Tibial nerve (tissue), 4 donors: ENCODE results near the gene CNTN2. TPM values are rescaled to one million over a fixed set of nuclear protein-coding genes. Genes with fewer than 3 reads are reported as not detected.

Experiments
- DNase-seq, 2 donors: peaks; one replicate each; pipeline ENCODE4 v3.0.0-alpha.2; 2019; ENCODE audit warnings: low spot score in 2 of 2
- H3K27ac ChIP-seq, 4 donors: fragments of 200-600 bp; sonication (generic) in 3 of 4; one replicate each; pipeline ENCODE4 v1.5.1; 2017 to 2019; ENCODE audit warnings: mild to moderate bottlenecking in 1 of 4
- H3K27me3 ChIP-seq, 2 donors: fragments of 200-600 bp; sonication (generic) in 1 of 2; one replicate each; pipeline versions ENCODE4 v1.5.1 to v1.6.0; 2017 to 2019
- H3K36me3 ChIP-seq, 3 donors: fragments of 200-600 bp; sonication (generic); one replicate each; pipeline ENCODE4 v1.5.1; 2018 to 2019
- H3K4me1 ChIP-seq, 4 donors: fragments of 200-600 bp; sonication (generic) in 3 of 4; one replicate each; pipeline ENCODE4 v1.5.1; 2017 to 2019
- H3K4me3 ChIP-seq, 4 donors: fragments of 200-600 bp; sonication (generic) in 3 of 4; one replicate each; pipeline ENCODE4 v1.5.1; 2017 to 2019; ENCODE audit warnings: mild to moderate bottlenecking in 1 of 4, moderate library complexity in 1 of 4
- H3K9me3 ChIP-seq, 4 donors: fragments of 200-600 bp; sonication (generic) in 3 of 4; one replicate each; pipeline ENCODE4 v1.5.1; 2017 to 2019
- EP300 ChIP-seq, 2 donors: sonication (generic); formaldehyde crosslinking; IDR thresholded peaks; one replicate each; pipeline ENCODE4 v1.6.1; 2017; ENCODE audit warnings: antibody characterized with exemption in 2 of 2, mild to moderate bottlenecking in 1 of 2
- POLR2A ChIP-seq, 2 donors: fragments of 450-650 bp; IDR thresholded peaks; one replicate each; pipeline ENCODE4 v1.6.1; 2017; ENCODE audit warnings: antibody characterized with exemption in 2 of 2, mild to moderate bottlenecking in 2 of 2, moderate library complexity in 2 of 2
- WGBS, 2 donors: methylation state at CpG; one replicate each; pipeline ENCODE4 v1.1.5; 2018; 5-methylcytosine and 5-hydroxymethylcytosine counted together
- total RNA-seq, 4 donors: library from RNA; depleted of rRNA; stranded (reverse); fragments of >200 nt; gene quantifications; one replicate each; pipeline ENCODE4 v1.1.0, GENCODE V29; 2016
- TF ChIP-seq, protein P1 (sequence below), 5 experiments: fragments of 200-600 bp in 3 of 5; fragments of 450-650 bp in 2 of 5; sonication (generic) in 3 of 5; IDR thresholded peaks; one replicate each; pipeline ENCODE4 v1.5.1; 2016 to 2019; ENCODE audit warnings: antibody characterized with exemption in 5 of 5, mild to moderate bottlenecking in 3 of 5, moderate library complexity in 2 of 5

The CNTN2 gene
- total RNA-seq, 4 donors from 2014 or later = 6.1 to 22.2 (median 12.2) TPM

- no peak for DNase-seq
- no peaks in the 10 kb centered on the region for H3K9me3 ChIP-seq
- H3K4me3 ChIP-seq = no peak overlapping the region
- WGBS, 2 donors = 13 to 25% methylated on average over 2 of the region's 2 CpGs
- H3K4me1 ChIP-seq = peaks cover 0 to 8% (median 0%) of the 10 kb centered on the region in 4 donors
- H3K36me3 ChIP-seq = peaks cover 0 to 25% (median 0%) of the 10 kb centered on the region in 3 donors
- TF ChIP-seq POLR2A (IDR thresholded peaks at IDR 0.05) (no peak), EP300 (IDR thresholded peaks at IDR 0.05) (no peak)
- TF ChIP-seq, protein P1, sequence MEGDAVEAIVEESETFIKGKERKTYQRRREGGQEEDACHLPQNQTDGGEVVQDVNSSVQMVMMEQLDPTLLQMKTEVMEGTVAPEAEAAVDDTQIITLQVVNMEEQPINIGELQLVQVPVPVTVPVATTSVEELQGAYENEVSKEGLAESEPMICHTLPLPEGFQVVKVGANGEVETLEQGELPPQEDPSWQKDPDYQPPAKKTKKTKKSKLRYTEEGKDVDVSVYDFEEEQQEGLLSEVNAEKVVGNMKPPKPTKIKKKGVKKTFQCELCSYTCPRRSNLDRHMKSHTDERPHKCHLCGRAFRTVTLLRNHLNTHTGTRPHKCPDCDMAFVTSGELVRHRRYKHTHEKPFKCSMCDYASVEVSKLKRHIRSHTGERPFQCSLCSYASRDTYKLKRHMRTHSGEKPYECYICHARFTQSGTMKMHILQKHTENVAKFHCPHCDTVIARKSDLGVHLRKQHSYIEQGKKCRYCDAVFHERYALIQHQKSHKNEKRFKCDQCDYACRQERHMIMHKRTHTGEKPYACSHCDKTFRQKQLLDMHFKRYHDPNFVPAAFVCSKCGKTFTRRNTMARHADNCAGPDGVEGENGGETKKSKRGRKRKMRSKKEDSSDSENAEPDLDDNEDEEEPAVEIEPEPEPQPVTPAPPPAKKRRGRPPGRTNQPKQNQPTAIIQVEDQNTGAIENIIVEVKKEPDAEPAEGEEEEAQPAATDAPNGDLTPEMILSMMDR (IDR thresholded peaks at IDR 0.05) = no peak
- no peaks in the 10 kb centered on the region for H3K27me3 ChIP-seq
- no peak overlapping the region for H3K27ac ChIP-seq
Measured at GRCh38 chr1:205068457-205069040, 25.5 kb downstream of the CNTN2 start.

- no peak for DNase-seq
- Histone ChIP-seq H3K27me3 (no peaks in the 10 kb centered on the region), H3K27ac (no peak overlapping the region), H3K9me3 (no peaks in the 10 kb centered on the region), H3K4me3 (no peak overlapping the region), H3K36me3 (peaks cover 0 to 32% (median 0%) of the 10 kb centered on the region in 3 donors), H3K4me1 (peaks cover 0 to 8% (median 0%) of the 10 kb centered on the region in 4 donors)
- TF ChIP-seq EP300 (IDR thresholded peaks at IDR 0.05) (no peak), POLR2A (IDR thresholded peaks at IDR 0.05) (no peak)
- TF ChIP-seq, protein P1 (IDR thresholded peaks at IDR 0.05) = no peak
- 77 to 79% methylated on average over 36 to 41 of the region's 42 CpGs for WGBS, 2 donors
Measured at GRCh38 chr1:205069371-205070125, 26.5 kb downstream of the CNTN2 start.

DNA sequence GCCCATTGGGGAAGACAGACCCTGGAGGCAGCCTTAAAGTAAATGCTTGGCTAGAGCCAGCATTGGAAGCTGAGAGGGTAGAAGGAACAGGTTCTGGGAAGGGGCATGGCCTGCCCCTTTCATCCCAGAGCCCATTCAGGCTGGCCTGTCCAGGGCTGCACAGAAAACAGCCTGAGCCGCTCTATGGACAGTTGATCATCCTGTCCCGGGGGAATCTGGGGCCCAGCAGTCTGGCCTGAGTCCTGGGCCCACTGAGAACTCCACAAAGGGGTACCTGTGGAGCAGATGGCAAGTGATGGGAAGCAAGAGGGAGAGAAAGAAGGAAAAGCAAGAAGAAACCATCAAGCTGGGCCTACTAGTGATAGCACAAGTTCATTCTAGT lies 28.0 kb downstream of the CNTN2 start:
- Histone ChIP-seq H3K4me1 (peaks cover 0 to 8% (median 0%) of the 10 kb centered on the region in 4 donors), H3K36me3 (peaks cover 0 to 32% (median 0%) of the 10 kb centered on the region in 3 donors), H3K9me3 (no peaks in the 10 kb centered on the region), H3K27me3 (no peaks in the 10 kb centered on the region), H3K4me3 (no peak overlapping the region), H3K27ac (no peak overlapping the region)
- TF ChIP-seq, protein P1 (IDR thresholded peaks at IDR 0.05) = no peak
- no peak for TF ChIP-seq POLR2A (IDR thresholded peaks at IDR 0.05)
- no peak for TF ChIP-seq EP300 (IDR thresholded peaks at IDR 0.05)
- no peak for DNase-seq
- WGBS, 2 donors = 81 to 98% methylated on average over 2 of the region's 2 CpGs

GRCh38 chr1:205071801-205072200 lies 28.8 kb downstream of the CNTN2 start:
- Histone ChIP-seq H3K36me3 (peaks cover 0 to 32% (median 0%) of the 10 kb centered on the region in 3 donors), H3K27ac (no peak overlapping the region), H3K4me1 (peaks cover 0 to 8% (median 0%) of the 10 kb centered on the region in 4 donors), H3K9me3 (no peaks in the 10 kb centered on the region), H3K27me3 (no peaks in the 10 kb centered on the region), H3K4me3 (no peak overlapping the region)
- TF ChIP-seq POLR2A (IDR thresholded peaks at IDR 0.05) = no peak
- TF ChIP-seq, protein P1 (IDR thresholded peaks at IDR 0.05) = no peak
- no peak for TF ChIP-seq EP300 (IDR thresholded peaks at IDR 0.05)
- DNase-seq = no peak
- 83 to 87% methylated on average over 9 to 12 of the region's 12 CpGs for WGBS, 2 donors

DNA sequence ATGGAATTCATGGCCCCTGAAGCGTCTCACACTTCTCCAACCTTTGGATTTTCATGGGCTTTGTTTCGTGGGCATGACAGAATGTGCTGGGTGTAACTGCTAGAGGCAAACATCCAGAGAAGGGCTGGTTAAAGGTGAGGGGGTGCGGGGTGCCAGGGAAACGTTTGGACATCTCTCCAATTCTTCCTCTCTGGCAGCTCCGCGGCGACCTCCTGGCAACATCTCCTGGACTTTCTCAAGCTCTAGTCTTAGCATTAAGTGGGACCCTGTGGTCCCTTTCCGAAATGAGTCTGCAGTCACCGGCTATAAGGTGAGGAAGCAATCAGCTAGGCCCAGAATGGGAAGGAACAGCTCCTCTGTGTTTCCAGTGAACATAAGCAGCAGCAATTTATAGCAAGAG lies 29.3 kb downstream of the CNTN2 start:
- no peak for DNase-seq
- no peaks in the 10 kb centered on the region for H3K27me3 ChIP-seq
- H3K36me3 ChIP-seq = peaks cover 0 to 32% (median 0%) of the 10 kb centered on the region in 3 donors
- peaks cover 0 to 8% (median 0%) of the 10 kb centered on the region in 4 donors for H3K4me1 ChIP-seq
- no peak for TF ChIP-seq EP300 (IDR thresholded peaks at IDR 0.05)
- TF ChIP-seq, protein P1 (IDR thresholded peaks at IDR 0.05) = no peak
- TF ChIP-seq POLR2A (IDR thresholded peaks at IDR 0.05) = no peak
- WGBS, 2 donors = 85 to 89% methylated on average over 9 of the region's 9 CpGs
- H3K27ac ChIP-seq = no peak overlapping the region
- no peaks in the 10 kb centered on the region for H3K9me3 ChIP-seq
- H3K4me3 ChIP-seq = no peak overlapping the region
